Stimulated activated CD4-positive, alpha-beta T cell treated with anti-CD3 and anti-CD28 coated beads, Interleukin-2, amount 100 ng/mL, for 48 hours (primary cell): Measurements from ENCODE around the gene SH3BP1.
"Not testable (repeated sequence)": the region's sequence is repeated elsewhere in the genome, so short reads cannot be mapped to it uniquely, and the experiment has no call there.

Source experiments
- DNase-seq, 2 donors: peaks; one replicate each; pipeline ENCODE4 v3.0.0-alpha.2; 2020

SH3BP1 gene

DNA sequence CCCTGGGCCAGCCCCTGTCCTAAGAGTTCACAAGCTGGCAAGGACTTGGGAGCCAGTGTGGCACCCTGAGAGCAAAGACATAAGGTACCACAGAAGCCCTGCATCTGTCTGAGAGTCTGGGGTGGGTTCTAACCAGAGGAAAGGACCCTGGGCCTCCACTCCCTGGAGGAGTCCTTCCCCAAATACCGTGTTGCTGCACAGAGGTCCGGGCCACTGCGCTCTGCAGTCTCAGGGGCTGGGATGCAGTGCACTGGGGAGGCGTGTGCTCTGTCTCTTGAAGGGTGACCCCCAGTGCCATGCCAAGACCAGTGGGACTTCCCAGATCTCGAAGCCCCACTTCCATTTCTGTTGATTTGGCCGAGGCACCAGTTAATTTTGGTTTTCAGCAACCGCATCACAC lies 4.3 kb upstream of the SH3BP1 start:
- DNase-seq = no peak

DNA sequence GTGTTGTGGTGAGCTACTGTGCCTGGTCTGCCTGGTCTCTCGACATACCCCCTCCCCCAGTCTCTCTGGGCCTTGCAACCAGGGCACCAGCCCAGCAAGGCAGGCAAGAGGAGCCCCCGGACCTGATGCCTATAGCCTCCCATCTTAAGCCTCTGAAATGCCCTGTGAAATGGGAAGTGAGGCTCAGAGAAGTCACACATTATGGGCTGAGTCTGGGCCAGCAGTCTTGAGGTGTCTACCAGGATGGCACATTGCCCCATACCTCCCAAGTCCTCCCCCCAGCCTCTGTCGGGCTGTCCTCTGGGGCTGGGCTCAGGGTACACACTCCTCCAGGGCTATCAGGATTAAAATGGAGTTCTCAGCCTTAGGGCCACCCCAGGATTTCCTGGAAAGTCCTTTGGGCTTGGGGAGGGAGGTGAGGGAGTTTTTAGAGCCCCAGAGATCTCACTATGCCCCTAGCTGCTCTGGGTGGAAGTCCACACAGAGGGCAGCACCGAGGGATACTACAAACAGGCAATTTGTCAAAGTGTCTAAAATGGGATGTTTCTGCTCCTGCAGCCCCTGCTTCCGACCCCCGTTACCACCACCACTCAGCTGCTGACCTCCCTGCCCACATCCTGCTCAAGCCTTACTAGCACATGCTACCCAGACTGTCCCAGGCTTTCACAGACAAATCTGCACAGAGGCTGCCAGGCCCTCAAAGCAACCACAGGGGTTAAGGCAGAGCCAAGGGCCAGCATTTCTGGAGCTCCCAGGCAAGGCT lies 3.1 kb upstream of the SH3BP1 start:
- DNase-seq = no peak

DNA sequence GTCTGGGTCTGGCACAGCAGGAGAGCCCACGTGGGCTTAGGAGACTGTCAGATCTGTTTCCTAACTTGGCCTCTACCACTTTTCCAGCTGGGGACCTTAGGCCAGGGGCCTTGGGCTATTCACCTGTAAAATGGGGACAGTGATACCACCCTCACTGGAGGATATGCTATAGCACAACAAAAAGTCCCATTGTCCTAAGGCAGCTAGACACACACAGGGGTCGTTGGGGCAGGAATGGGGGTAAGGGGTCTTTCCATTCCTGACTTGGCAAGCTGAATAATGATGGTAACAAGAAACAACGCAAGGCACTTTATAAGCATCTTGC lies 2.6 kb upstream of the SH3BP1 start:
- DNase-seq = no peak

DNA sequence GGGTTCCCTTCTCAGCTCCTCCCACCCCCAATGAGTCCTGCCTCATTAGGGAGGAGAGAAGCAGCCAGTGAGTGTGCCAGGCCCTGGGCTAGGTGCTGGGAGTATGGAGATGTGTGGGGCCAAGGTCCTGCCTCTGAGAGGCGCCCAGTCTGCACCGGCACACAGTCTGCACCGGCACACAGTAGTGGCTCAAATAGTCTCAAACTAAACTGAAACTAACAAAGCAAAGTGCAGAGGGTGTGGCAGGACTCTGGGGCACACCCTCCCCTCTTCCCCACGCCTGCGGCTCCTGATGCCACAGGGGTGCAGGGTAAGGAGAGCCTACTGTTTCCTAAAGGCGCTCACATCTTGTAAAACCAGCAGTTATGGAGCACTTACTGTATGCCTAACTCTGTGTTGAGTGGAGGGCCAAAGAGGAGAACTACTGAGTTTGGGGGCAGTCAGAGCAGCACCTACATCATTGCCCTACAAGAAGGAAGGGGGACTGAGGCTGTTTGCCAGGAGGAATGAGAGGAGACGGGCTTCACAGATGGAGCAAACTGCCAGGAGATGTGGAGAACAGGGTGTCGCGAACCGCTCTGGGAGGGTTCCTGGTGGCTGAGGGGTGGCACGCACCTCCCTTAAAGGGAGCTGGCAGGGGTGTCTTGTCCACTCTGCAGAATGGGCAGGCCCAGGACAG lies 939 bp upstream of the SH3BP1 start:
- no peak for DNase-seq

DNA sequence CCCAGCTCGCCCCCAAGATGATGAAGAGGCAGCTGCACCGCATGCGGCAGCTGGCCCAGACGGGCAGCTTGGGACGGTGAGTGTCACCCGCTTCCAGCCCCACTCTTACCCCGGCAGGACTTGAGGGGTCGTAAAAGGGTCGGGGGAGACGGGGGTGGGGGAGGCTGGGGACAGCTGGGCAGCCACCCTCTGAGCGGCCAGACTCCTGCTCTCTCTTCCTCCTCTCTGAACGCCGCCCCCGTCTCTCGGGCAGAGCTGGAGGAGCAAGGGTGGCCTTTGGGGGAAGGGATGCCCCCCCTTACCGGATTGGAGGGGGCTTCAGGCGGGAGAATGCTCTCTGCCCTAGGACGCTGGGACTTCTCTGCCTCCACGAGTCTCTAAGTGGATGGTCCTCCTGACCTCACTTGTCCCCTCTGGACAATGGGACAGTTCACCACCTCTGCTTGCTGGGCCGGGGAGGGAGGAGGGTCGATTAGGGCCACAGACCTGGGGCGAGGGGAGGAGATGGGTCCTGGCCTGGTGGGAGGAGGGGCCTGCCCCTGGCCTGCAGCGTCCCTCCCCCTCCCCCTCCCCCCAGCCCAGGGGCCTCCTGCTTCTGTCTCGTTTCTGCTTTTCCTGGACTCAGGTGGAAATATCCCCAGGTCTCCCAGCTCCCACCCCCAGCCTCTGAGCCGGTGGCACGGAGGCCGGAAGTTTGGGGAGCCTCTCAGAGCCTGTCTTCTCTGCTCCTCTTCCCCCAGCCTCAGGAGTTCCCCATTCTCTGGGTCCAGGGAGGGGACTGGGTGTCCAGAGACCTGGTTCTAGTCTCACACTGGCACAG lies 512 bp downstream of the SH3BP1 start:
- DNase-seq = no peak

DNA sequence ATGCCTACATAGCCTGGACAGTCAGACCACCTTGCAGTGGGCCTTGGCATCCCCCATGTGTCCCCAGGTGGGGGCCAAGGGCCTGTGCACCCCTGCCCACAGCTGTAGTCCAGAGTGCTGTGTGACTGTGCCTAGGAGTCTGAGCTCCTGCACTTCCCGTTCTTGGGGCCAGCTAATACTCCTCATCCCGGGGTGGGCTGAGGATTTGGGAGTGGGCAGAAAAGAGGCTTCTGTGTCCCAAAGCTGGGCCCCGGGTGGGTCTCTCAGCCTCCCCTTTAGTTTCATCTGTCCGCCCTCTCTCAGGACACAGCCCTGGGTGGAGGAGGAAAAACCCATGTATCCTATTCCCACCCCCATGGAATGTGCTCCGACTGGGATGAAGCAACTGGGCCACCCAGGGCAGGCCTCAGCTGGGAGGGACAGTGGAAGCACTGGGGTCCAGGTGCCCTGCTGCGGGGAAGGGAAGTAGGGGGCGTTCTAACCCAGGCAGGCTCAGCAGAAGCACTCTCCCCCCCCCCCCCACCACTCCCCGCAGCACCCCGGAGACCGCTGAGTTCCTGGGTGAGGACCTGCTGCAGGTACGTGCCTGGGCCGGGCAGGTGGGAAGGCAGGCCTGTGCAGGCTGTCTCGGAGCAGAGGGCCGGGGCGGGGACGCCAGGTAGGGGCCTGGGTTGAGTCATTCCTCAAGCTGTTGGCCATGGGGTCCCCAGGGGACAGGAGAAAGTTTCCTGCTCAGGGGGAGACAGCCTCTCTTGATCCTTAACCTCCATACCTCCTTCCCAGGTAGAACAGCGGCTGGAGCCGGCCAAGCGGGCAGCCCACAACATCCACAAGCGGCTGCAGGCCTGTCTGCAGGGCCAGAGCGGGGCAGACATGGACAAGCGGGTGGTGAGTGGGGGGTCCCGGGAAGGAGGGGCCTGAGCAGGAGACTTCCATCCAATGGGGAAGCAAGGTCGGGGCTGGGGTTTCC lies 1.4 kb downstream of the SH3BP1 start:
- DNase-seq = no peak

DNA sequence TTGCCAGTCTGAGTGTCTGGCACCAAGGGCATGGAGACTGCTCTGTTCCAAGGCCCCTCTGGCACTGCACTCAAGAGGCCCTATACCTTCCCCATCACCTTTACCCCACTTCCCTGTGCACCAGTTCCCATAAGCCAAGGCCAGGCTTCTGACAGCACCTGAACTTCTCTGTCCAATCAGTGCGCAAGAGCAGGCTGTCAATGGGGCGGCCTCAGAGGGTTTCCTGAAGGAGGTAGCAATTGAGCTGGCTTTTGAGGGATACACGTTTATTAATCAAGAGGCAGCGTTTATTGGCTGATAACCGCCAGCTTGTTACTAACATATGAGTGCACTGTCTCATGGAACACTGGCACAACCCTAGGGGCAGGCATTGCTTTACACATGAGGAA lies 2.1 kb downstream of the SH3BP1 start:
- no peak for DNase-seq

DNA sequence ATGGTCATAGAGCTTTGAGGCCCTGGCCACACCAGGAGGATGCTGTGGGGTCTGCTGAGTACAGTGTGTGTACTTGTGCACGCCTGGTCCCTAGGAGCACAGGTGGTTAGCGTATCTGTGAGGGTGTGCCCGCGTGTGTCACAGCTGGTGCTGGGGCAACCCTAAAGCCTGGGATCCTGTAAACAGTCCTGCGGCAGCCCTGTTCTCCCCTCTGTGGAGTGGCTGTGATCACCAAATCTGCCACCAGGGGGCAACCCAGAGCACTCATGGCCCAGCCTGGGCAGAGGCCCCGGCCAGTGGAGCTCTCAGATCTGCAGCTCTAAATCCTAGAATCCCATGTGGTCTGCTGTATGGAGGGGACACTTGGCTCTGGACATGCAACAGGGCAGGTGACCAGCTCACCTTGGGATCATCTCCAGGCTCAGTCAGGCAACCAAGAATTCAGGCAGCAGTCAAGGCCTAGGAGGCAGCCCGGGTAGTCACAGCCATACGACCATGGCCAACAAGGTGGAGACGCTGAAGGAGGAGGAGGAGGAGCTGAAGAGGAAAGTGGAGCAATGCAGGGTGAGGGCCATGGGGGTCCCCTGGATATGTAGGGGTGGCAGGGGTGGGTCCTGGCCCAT lies 3.9 kb downstream of the SH3BP1 start:
- DNase-seq = peak; percentile 92 to 96

DNA sequence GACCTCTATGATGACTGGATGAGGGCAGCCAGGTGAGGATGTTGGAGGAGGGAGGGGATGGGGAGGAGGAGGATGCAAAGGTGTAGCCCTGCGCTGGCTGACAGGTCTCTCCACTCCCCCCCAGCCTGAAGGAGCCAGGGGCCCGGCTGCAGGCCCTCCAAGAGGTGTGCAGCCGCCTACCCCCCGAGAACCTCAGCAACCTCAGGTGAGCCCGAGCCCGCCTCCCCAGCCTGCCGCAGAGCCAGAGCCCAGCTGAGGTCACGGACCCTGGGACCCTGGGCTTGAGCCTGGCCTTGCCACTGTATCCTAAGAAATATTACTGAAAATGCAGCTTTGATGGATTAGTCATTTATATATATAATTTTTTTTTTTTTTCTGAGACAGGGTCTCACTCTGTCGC lies 7.8 kb downstream of the SH3BP1 start:
- DNase-seq = no peak

DNA sequence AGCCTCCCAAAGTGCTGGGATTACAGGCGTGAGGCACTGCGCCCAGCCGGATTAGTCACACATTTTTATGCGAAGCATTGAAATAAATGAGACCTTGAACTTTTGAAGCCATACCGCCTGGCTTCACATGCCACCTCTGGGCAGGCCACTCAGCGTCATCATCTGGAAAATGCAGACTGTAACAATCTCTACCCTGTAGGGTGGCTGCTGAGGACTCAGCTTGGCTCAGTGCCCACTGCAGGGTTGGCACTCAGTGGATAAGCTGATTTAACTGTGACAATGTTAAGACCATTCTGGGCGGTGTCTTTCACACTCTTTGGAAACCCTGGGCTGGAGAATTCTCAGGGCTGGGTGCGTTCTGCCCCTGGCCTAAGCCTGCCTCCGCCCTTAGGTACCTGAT lies 8.5 kb downstream of the SH3BP1 start:
- no peak for DNase-seq

DNA sequence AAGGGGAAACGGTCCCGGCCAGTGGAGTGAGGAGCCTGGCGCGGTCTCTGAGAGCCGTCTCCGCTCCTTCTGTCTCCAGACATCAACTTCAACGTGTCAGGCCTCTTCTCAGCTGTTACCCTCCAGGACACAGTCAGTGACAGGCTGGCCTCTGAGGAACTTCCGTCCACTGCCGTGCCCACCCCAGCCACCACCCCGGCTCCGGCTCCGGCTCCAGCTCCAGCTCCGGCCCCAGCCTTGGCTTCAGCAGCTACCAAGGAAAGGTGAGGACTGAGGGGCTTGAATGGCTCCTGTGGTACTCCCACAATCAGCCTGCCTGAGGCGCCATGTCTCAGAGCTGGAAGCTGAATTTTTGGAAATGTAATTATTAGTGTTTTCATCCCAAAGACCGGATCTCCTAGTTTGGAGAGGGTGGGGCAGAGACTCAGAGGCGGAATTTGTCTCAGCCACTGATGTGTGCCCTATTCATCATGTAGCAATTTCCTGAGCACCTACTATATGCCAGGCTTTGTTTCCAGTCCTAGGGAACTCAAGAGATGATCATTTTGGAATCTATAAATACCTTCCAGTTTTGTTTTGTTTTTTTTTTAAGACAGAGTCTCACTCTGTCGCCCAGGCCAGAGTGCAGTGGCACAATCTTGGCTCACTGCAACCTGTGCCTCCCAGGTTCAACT lies 11.1 kb downstream of the SH3BP1 start:
- DNase-seq = no peak

DNA sequence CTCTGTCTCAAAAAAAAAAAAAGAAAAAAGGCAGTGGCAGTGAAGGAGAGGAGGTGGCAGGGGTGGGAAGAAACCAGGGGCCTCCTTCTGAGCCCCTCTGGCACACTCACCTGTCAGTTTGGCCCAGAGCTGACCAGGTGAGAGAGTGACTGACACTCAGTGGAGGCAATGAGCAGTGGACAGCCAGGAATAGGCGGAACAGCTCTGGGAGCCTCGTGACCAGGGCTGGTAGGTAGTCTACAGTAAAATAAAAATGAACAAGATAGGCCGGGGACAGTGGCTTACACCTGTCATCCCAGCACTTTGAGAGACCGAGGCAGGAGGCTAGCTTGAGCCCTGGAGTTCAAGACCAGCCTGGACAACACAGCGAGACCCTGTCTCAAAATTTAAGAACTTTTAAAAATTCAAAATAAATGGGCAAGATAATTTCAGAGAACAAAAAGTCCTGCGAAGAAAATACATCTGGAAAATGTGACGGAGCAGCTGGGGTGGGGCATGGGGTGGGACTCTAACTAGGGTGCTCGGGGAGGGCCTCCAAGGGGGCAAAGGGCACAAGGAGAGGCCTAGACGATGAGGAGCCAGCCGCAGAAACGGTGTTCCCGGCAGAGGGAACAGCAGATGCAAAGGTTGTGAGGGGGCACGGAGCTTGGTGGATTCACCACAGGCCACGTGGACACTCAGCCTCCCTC lies 15.2 kb downstream of the SH3BP1 start:
- no peak for DNase-seq

DNA sequence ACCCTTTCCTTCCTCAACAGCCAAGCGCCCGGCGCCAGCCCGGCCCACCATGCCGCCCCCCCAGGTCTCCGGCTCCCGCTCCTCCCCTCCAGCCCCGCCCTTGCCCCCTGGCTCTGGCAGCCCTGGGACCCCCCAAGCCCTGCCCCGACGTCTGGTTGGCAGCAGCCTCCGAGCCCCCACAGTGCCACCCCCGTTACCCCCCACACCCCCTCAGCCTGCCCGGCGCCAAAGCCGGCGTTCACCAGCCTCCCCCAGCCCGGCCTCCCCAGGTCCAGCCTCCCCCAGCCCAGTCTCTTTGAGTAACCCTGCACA lies 15.7 kb downstream of the SH3BP1 start:
- no peak for DNase-seq

DNA sequence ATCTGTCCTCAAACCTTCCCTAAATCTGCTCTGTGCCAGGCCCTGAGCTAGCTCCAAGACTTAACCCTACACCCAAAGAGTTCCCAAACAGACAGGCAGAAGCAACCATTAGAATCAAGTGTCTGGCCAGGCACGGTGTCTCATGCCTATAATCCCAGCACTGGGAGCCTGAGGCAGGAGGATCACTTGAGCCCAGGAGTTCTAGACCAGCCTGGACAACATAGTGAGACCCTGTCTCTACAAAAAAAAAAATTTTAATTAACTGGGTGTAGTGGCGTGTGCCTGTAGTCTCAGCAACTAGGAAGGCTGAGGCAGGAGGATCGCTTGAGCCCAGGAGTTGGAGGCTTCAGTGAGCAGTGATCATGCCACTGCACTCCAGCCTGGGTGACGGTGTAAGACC lies 17.1 kb downstream of the SH3BP1 start:
- DNase-seq = not testable (repeated sequence)

DNA sequence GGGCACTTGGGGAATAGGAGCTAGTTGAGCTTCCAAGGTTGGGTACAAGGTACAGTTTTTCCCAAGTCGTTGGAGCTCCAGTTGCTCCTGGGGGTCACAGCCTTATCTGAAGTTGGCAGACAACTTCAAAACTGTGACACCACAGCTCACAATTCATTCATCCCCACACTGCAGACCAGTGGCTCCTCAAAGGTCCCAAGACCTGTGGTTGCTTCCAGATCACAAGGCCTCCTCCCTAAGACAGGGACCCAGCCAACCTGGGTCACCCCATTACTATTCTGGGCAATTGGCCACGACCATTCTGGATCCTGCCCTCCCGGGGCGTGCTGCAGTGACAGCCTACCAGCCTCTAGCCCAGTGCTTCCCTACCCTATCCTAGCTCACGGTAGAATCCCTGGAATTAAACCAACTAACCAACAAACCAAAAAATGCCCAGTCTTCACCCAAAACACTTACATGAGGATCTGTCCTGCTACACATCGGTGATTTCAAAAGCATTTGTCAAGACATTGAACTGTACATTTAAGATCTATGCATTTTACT lies 18.2 kb downstream of the SH3BP1 start:
- DNase-seq = no peak

DNA sequence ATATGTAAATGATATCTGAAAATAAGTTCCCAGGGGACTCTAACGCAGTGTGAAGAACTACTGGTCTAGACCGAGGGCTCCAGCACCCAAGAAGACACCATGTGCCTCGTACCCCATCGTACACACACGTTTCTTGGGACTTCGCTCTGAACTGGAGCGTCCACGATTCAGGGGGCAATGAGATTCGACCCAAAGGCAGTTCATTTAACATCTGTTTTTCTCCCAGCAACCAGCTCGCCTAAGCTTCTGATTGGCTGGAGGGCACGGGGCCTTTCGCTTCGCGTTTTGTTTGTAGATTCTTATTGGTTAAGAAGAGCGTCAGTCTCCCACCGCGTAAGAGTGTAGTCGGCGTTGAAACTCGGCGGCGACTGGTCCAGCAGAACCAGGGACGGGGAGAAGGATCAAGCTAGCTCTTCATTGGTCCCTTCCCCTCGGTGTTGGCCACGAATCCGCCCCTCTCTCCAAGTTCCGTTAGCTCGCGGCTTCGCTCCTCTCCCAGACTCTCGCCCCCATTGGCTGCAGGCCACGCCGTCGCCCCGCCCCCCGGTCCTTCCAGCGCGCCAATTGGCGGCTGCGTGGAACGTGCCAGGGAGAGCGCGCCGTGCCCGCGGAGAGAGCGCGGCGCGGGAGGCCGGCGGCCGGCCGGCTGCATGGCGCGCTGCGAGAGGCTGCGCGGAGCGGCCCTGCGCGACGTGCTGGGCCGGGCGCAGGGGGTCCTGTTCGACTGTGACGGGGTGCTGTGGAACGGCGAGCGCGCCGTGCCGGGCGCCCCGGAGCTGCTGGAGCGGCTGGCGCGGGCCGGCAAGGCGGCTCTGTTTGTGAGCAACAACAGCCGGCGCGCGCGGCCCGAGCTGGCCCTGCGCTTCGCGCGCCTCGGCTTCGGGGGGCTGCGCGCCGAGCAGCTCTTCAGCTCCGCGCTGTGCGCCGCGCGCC lies 18.9 kb downstream of the SH3BP1 start, which contains the start of gene PDXP:
Gene PDXP, plus strand, starts transcription at position 591 of the 933 bp plus-strand sequence. Its CDS starts 60 bp downstream, at position 651.
- peak; percentile 98 for DNase-seq

DNA sequence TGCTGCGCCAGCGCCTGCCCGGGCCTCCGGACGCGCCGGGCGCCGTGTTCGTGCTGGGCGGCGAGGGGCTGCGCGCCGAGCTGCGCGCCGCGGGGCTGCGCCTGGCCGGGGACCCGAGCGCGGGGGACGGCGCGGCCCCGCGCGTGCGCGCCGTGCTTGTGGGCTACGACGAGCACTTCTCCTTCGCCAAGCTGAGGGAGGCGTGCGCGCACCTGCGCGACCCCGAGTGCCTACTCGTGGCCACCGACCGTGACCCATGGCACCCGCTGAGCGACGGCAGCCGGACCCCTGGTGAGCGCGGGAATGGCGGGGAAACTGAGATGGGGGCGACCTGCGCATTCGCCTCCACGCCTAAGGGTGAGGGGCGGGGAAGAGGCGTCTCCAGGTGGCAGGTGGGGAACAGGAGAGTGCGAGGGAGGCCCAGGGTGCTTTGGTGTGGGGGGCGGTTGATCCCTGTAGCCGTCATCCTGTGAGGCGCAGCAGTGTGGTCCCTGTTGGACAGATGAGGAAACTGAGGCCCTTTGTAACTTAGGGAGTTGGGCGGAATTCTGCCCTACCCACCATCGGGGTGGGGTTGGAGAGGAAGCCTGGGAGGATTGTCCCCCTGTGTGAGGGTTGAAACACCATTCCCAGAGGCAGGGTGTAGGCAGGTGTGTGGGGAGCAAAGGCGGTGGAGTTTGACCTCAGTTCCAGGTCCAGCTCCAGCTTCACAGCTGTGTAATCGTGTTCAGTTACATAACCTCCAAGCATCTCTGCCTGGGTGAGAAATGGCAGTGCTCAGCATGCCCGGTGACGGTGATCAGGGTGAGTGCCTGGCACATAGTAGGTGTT lies 19.8 kb downstream of the SH3BP1 start:
- no peak for DNase-seq

DNA sequence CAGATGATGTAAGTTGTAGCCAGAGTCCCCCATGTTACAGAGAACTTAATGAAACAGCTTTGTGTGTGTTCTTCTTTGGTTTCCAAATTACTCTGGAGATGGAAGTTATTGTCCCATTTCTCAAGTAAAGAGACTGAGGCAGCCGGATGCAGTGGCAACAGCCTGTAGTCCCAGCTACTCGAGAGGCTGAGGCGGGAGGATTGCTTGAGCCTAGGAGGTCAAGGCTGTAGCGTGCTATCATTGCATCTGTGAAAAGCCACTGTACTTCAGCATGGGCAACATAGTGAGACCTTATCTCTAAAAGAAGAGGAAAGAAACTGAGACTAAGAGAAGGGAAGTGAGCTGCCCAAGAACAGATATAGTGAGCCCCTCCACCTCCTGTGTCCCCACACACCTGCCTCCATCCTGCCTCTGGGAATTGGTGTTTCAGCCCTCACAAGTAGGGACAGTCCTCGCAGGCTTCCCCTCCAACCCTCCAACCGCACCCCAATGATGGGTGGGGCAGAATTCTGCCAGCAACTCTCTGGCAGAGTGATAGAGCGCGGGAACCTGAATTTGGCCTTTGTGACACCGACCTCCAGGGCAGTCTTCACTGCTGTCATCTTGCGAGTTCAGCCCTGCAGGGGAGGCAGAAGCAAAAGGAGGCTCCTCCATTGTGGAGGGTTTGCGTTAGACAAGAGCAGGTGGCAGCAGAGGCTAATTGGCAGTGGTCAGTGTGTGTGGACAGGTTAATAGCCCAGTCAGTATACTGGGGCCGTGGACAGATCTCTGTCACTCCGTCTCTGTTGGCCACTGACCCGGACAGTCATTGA lies 20.6 kb downstream of the SH3BP1 start:
- DNase-seq = no peak
